ENCODE measurements around the gene JPH3.
"Not testable (repeated sequence)": the region's sequence is repeated elsewhere in the genome, so short reads cannot be mapped to it uniquely, and the experiment has no call there.

The JPH3 gene

DNA sequence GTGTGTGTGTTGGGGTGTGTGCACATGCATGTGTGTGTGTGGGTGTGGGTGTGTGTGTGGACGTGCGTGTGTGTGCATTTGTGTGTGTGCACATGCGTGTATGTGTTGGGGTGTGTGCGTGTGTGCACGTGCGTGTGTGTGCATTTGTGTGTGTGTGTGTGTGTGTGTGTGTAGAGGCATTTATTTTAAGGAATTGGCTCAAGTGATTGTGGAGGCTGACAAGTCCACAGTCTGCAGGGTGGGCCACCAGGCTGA lies 37.9 kb upstream of the JPH3 start:
- DNase-seq, result no peak
- no peak for TF ChIP-seq POLR2A (IDR thresholded peaks at IDR 0.05; ENCODE audit: low read length)
- no peak for TF ChIP-seq GATA1 (IDR thresholded peaks at IDR 0.05; ENCODE audit: low read depth, low read length)

DNA sequence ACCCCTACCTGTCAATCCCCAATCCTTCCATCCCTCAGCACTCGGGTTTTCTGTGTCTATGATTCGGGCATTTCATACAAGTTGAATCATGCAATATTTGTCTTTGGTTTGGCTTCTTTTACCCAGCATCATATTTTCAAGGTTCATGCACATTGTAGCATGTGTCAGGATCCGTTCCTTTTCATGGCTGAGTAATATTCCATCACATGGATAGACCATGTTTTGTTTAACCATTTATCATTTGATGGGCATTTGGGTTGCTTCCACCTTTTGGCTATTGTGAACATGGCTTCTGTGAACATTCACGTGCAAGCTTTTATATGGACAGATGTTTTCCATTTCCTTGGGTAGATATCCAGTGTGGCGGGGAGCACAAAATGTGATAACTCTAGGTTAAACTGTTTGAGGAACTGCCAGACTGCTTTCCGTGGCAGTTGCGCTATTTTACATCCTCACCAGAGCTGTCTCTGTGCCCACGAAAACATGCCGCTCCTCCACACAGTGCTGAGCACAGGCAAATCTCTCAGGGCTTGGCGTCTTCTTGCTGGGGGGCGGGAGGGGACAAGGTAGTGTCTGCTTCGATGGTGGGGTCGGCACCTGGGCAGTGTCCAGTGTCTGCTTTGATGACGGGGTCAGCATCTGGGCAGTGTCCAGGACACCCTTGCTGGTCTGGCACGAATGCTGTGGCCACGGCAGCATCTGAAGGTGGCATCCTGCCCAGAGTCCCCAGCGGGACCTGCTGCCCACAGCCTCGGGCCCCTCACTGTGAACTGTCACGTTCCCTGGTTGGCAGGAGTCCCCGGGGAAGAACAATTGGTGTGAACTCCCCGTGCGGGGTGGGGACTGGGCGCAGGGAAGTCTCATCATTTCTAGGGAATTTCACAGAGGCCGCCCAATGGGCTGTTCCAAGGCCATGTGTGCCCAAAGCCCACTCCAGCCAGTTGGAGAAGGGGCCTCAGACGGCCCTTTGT lies 32.4 kb upstream of the JPH3 start:
- DNase-seq, result no peak
- TF ChIP-seq GATA1 (IDR thresholded peaks at IDR 0.05; ENCODE audit: low read depth, low read length) (no peak), POLR2A (IDR thresholded peaks at IDR 0.05; ENCODE audit: low read length) (no peak)

- no peak for DNase-seq
- no peak for TF ChIP-seq GATA1 (IDR thresholded peaks at IDR 0.05; ENCODE audit: low read depth, low read length)
These were observed 31.8 kb upstream of the JPH3 start for GRCh38 chr16:87570572-87570937.

GRCh38 chr16:87570938-87571867 lies 31.1 kb upstream of the JPH3 start:
- peak; percentile 15 to 19 for DNase-seq
- no peak for TF ChIP-seq POLR2A (IDR thresholded peaks at IDR 0.05; ENCODE audit: low read length)
- TF ChIP-seq GATA1 (IDR thresholded peaks at IDR 0.05; ENCODE audit: low read depth, low read length), result no peak

DNA sequence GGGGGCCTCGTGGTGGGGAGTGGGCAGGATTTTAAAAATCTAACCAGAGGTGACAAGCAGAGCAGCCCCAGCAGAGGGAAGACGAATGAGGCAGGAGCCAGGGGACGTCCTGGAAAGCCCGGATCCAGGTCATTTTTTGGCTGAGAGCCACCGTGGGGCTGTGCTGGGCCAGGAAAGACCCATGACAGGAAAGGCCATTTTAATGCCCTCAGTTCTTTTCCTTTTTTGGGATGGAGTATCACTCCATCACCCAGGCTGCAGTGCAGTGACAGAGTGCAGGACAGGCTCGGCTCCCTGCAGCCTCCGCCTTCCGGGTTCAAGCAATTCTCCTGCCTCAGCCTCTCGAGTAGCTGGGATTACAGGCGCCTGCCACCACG lies 30.5 kb upstream of the JPH3 start:
- TF ChIP-seq GATA1 (IDR thresholded peaks at IDR 0.05; ENCODE audit: low read depth, low read length) (no peak), POLR2A (IDR thresholded peaks at IDR 0.05; ENCODE audit: low read length) (no peak)
- no peak for DNase-seq

DNA sequence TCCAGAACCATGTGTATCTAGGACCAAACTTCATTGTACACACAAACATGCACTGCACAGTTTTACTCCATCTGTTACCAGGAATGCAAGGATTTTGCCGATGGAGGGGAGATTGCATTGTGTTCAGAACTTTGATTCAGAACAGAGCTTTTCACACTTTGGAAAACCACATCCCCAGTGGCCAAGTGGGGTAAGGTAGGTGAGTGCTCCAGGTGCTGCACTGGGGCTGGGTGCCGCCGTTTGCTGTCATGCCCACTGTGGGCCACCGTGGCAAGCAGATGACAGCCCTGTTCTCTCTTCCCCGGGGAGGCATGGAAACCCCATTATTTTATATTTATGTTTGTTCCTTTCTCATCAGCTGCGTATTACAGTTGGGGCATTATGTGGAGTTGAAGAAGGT lies 29.3 kb upstream of the JPH3 start:
- DNase-seq, result no peak

DNA sequence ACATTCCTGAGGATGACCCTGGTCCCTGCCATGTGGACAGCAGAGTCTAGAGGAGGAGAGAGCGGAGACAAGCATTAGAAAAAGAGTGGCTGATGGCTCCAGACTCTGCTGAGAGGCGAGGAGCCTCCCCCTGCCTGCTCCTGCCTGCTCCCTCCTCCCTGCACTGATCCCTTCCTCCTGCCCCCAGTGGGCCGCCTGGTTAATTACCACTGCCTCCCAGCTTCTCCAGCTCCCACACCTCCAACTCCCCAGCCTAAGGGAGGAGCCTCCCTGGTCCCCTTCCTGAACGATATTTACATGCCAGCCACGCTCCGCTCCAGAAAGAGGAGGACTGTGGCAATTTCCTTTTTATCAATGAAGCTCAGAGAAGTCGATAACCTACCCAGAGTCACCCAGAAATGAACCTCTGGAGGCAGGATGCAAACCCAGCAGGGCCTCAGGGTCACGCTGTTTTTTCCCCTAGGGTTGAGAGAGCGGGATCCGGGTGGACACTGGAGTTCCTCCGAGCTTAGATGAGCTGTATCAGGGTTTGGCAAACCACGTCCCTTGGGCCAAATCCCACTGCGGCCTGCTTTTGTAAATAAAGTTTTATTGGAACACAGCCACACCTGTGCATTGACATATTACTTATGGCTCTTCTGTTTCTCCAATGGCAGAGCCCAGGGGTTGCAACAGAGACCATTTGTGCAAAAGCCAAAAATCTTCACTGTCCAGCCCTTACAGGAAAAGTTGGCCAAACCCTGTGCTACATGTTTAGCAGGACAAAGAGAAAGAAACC lies 27.1 kb upstream of the JPH3 start:
- TF ChIP-seq POLR2A (IDR thresholded peaks at IDR 0.05; ENCODE audit: low read length) (no peak), GATA1 (IDR thresholded peaks at IDR 0.05; ENCODE audit: low read depth, low read length) (no peak)
- no peak for DNase-seq

More for the DNA sequence above, 29.3 kb upstream of the JPH3 start:
- no peak for TF ChIP-seq POLR2A (IDR thresholded peaks at IDR 0.05; ENCODE audit: low read length)
- TF ChIP-seq GATA1 (IDR thresholded peaks at IDR 0.05; ENCODE audit: low read depth, low read length), result no peak

- no peak for DNase-seq
- TF ChIP-seq GATA1 (IDR thresholded peaks at IDR 0.05; ENCODE audit: low read depth, low read length) (no peak), POLR2A (IDR thresholded peaks at IDR 0.05; ENCODE audit: low read length) (no peak)
These were observed 26.1 kb upstream of the JPH3 start for GRCh38 chr16:87576171-87576570.

- DNase-seq, result not testable (repeated sequence)
These were observed 24.0 kb upstream of the JPH3 start for GRCh38 chr16:87578142-87578930.

- DNase-seq, result no peak
- TF ChIP-seq GATA1 (IDR thresholded peaks at IDR 0.05; ENCODE audit: low read depth, low read length), result no peak
- TF ChIP-seq POLR2A (IDR thresholded peaks at IDR 0.05; ENCODE audit: low read length), result no peak
These were observed 22.6 kb upstream of the JPH3 start for GRCh38 chr16:87579691-87580090.

DNA sequence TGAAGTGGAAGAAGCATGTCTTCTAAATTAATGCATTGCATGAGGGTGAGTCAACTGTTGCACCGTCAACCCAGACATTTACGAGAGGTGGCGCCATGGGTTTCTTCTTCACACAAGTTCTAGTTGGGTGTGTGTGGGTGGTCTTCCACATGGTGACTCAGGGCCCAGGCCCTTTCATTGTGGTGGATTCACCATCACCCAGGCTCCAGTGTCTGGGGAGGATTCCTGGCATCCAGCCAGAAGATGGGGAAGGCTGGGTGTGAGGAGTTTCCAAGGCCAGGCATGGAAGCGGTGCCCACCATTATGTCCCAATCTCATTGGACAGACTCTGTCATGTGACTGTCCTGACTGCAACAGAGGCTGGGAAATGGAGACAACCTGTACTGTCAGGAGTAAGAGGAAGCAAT lies 21.4 kb upstream of the JPH3 start:
- no peak for TF ChIP-seq GATA1 (IDR thresholded peaks at IDR 0.05; ENCODE audit: low read depth, low read length)
- no peak for TF ChIP-seq POLR2A (IDR thresholded peaks at IDR 0.05; ENCODE audit: low read length)
- no peak for DNase-seq

GRCh38 chr16:87581857-87582215 lies 20.5 kb upstream of the JPH3 start:
- TF ChIP-seq GATA1 (IDR thresholded peaks at IDR 0.05; ENCODE audit: low read depth, low read length), result no peak
- TF ChIP-seq POLR2A (IDR thresholded peaks at IDR 0.05; ENCODE audit: low read length), result no peak
- no peak for DNase-seq

DNA sequence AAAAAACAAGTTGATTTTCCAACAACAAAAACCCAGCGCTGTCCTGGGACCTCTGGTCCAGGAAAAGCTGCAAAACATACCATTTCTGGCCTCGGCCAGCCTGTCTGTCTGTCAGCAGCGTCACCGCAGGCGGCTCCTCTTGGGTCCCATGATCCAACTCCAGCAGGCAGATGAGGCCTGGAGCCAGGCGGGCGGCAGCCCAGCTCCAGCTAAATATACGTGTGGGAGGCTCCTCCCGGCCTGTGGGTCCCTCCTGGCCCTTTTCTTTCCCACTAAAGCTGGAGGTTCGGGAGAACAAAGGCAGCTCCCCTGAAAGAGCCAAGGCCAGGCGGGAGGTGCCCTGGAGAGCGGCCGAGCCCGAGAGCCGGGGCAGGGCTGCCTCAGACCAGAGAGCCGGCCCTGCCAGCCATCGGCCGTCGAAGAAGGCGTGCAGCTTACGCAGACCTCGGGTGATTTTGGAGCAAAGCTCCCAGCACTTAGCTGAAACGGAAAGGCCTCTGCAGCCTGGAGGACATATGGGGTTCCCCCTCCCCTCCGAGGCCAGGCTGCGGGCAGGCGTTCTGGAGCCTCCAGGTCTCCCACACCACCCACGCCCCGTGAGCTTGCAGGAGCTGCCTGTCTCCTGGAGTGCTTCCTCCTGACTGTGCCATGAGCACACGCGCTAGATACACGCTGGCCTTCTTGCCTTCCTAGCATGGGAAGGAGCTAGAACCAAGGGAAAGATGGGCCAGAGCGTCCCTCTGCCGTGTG lies 19.9 kb upstream of the JPH3 start:
- DNase-seq, result no peak
- TF ChIP-seq GATA1 (IDR thresholded peaks at IDR 0.05; ENCODE audit: low read depth, low read length) (no peak), POLR2A (IDR thresholded peaks at IDR 0.05; ENCODE audit: low read length) (no peak)
